Neuronal stem cell (in vitro differentiated cells): ENCODE measurements around the gene SCNN1G.

ENCODE experiments used
- DNase-seq: peaks from one replicate; pipeline ENCODE4 v3.0.0-alpha.2; 2013; ENCODE audit warnings: low spot score
- H2AFZ ChIP-seq: one replicate; pipeline ENCODE4 v1.6.1; 2013; ENCODE audit warnings: mild to moderate bottlenecking, low read length, inconsistent platforms
- H2AK5ac ChIP-seq: 2 replicates; pipeline ENCODE4 v1.6.1; 2013; ENCODE audit warnings: low read depth, mild to moderate bottlenecking, inconsistent platforms, low read length, moderate library complexity, mixed read lengths
- H2BK120ac ChIP-seq: 2 replicates; pipeline ENCODE4 v1.6.1; 2013; ENCODE audit warnings: low read depth, mild to moderate bottlenecking, inconsistent platforms, low read length, moderate library complexity, mixed read lengths
- H2BK12ac ChIP-seq: one replicate; pipeline ENCODE4 v1.6.1; 2013; ENCODE audit warnings: low read length, inconsistent platforms
- H2BK15ac ChIP-seq: 2 replicates; pipeline ENCODE4 v1.6.1; 2013; ENCODE audit warnings: mild to moderate bottlenecking, low read length, inconsistent platforms, mixed read lengths
- H2BK5ac ChIP-seq: one replicate; pipeline ENCODE4 v1.6.1; 2013; ENCODE audit warnings: inconsistent platforms, mild to moderate bottlenecking, low read length, moderate library complexity
- H3K14ac ChIP-seq: one replicate; pipeline ENCODE4 v1.6.1; 2013; ENCODE audit warnings: low read length, inconsistent platforms
- H3K18ac ChIP-seq: 2 replicates; pipeline ENCODE4 v1.6.1; 2013; ENCODE audit warnings: low read length, inconsistent platforms
- H3K23ac ChIP-seq: 2 replicates; pipeline ENCODE4 v1.6.1; 2013; ENCODE audit warnings: low read depth, mild to moderate bottlenecking, mixed read lengths, low read length, inconsistent platforms; ENCODE audit not compliant: poor library complexity
- H3K27ac ChIP-seq: replicated peaks from 3 replicates; pipeline ENCODE4 v1.5.1; 2013; ENCODE audit warnings: low read length, inconsistent platforms
- H3K27me3 ChIP-seq, 3 experiments: 2 replicates each; pipeline ENCODE4 v1.6.1; 2013; ENCODE audit warnings: low read length in 3 of 3, mild to moderate bottlenecking in 2 of 3, inconsistent platforms in 1 of 3, low read depth in 1 of 3, mixed read lengths in 1 of 3, moderate library complexity in 1 of 3; ENCODE audit not compliant: control insufficient read depth in 3 of 3, insufficient read depth in 3 of 3
- H3K36me3 ChIP-seq, 2 donors: replicated peaks in 1 of 2; 2 replicates each; pipeline ENCODE4 v1.6.1; 2013; ENCODE audit warnings: low read length in 2 of 2; ENCODE audit not compliant: control insufficient read depth in 2 of 2, insufficient read depth in 2 of 2
- H3K4ac ChIP-seq: 2 replicates; pipeline ENCODE4 v1.6.1; 2013; ENCODE audit warnings: inconsistent platforms, mild to moderate bottlenecking, low read length, moderate library complexity
- H3K4me1 ChIP-seq, 2 donors: 1 replicate in 1 of 2; 2 replicates in 1 of 2; pipeline ENCODE4 v1.6.1; 2013; ENCODE audit warnings: low read length in 2 of 2, low read depth in 1 of 2; ENCODE audit not compliant: control insufficient read depth in 2 of 2, insufficient read depth in 1 of 2
- H3K4me2 ChIP-seq: one replicate; pipeline ENCODE4 v1.6.1; 2013; ENCODE audit warnings: mild to moderate bottlenecking, low read length, inconsistent platforms; ENCODE audit not compliant: insufficient read depth, poor library complexity, severe bottlenecking
- H3K4me3 ChIP-seq, 2 donors: 2 replicates each; pipeline ENCODE4 v1.5.1; 2013; ENCODE audit warnings: low read length in 2 of 2, mild to moderate bottlenecking in 2 of 2, inconsistent platforms in 1 of 2, moderate library complexity in 1 of 2
- H3K79me1 ChIP-seq: one replicate; pipeline ENCODE4 v1.6.1; 2013; ENCODE audit warnings: low read depth, mild to moderate bottlenecking, inconsistent platforms, low read length, moderate library complexity
- H3K9ac ChIP-seq: one replicate; pipeline ENCODE4 v1.6.1; 2013; ENCODE audit warnings: mild to moderate bottlenecking, low read depth, low read length, inconsistent platforms; ENCODE audit not compliant: poor library complexity
- H3K9me3 ChIP-seq, 2 donors: replicated peaks in 1 of 2; 2 replicates each; pipeline versions ENCODE3 to v1.6.1; 2013; ENCODE audit warnings: low read length in 2 of 2, mild to moderate bottlenecking in 2 of 2, inconsistent platforms in 1 of 2, low read depth in 1 of 2, mixed read lengths in 1 of 2, moderate library complexity in 1 of 2; ENCODE audit not compliant: control insufficient read depth in 2 of 2, insufficient read depth in 1 of 2
- H4K8ac ChIP-seq: one replicate; pipeline ENCODE4 v1.6.1; 2013; ENCODE audit warnings: low read depth, mild to moderate bottlenecking, inconsistent platforms, low read length, moderate library complexity
- H4K91ac ChIP-seq: one replicate; pipeline ENCODE4 v1.6.1; 2013; ENCODE audit warnings: low read length, low read depth, mild to moderate bottlenecking, inconsistent platforms; ENCODE audit not compliant: poor library complexity
- WGBS, 2 donors: extraction: QIAGEN DNeasy Blood & Tissue Kit; methylation state at CpG; one replicate each; pipeline ENCODE4 v1.1.7; 2013; ENCODE audit warnings: missing lambda C conversion rate in 2 of 2, mixed read lengths in 1 of 2; ENCODE audit not compliant: insufficient read length in 2 of 2, insufficient replicate concordance in 1 of 2; ENCODE audit errors: extremely low coverage in 2 of 2; 5-methylcytosine and 5-hydroxymethylcytosine counted together

Gene SCNN1G

GRCh38 chr16:23194497-23195221 is 12.1 kb downstream of the SCNN1G start:
- DNase-seq, result no peak
- no CpG with 5 or more reads among the region's 9 CpGs for WGBS, 2 donors

GRCh38 chr16:23195366-23195978 is 12.9 kb downstream of the SCNN1G start:
- no peak overlapping the region for H2BK5ac ChIP-seq
- no CpG with 5 or more reads among the region's 3 CpGs for WGBS, 2 donors
- no peak overlapping the region for H3K18ac ChIP-seq
- H3K36me3 ChIP-seq, result no peaks in the 10 kb centered on the region
- H3K4me3 ChIP-seq, result no peak overlapping the region
- no peak overlapping the region for H2AK5ac ChIP-seq
- DNase-seq, result no peak
- H2BK15ac ChIP-seq, result no peak overlapping the region
- H3K14ac ChIP-seq, result no peak overlapping the region
- no peak overlapping the region for H2BK12ac ChIP-seq
- no peak overlapping the region for H3K4me2 ChIP-seq
- H3K27me3 ChIP-seq, result peaks cover 0 to 12% (median 0%) of the 10 kb centered on the region in 3 experiments
- H3K23ac ChIP-seq, result no peak overlapping the region
- H2AFZ ChIP-seq, result no peak overlapping the region
- H4K8ac ChIP-seq, result no peak overlapping the region
- no peak overlapping the region for H3K27ac ChIP-seq
- no peaks in the 10 kb centered on the region for H3K79me1 ChIP-seq
- H3K9ac ChIP-seq, result no peak overlapping the region
- H2BK120ac ChIP-seq, result no peak overlapping the region
- H3K4ac ChIP-seq, result no peak overlapping the region
- H3K4me1 ChIP-seq, result no peaks in the 10 kb centered on the region
- H4K91ac ChIP-seq, result no peak overlapping the region
- H3K9me3 ChIP-seq, result no peaks in the 10 kb centered on the region

More at GRCh38 chr16:23194497-23195221, 12.1 kb downstream of the SCNN1G start:
- H3K79me1 ChIP-seq, result no peaks in the 10 kb centered on the region
- H3K27me3 ChIP-seq, result peaks cover 0 to 12% (median 0%) of the 10 kb centered on the region in 3 experiments
- no peak overlapping the region for H3K4me2 ChIP-seq
- no peak overlapping the region for H2BK12ac ChIP-seq
- H4K8ac ChIP-seq, result no peak overlapping the region
- no peak overlapping the region for H2AK5ac ChIP-seq
- H3K4me3 ChIP-seq, result no peak overlapping the region
- no peak overlapping the region for H3K23ac ChIP-seq
- H2AFZ ChIP-seq, result no peak overlapping the region
- H3K27ac ChIP-seq, result no peak overlapping the region
- H3K9ac ChIP-seq, result no peak overlapping the region
- H3K4me1 ChIP-seq, result no peaks in the 10 kb centered on the region
- H3K14ac ChIP-seq, result no peak overlapping the region
- no peak overlapping the region for H2BK120ac ChIP-seq
- no peak overlapping the region for H4K91ac ChIP-seq
- no peak overlapping the region for H3K4ac ChIP-seq
- H3K36me3 ChIP-seq, result no peaks in the 10 kb centered on the region
- no peak overlapping the region for H2BK15ac ChIP-seq
- no peak overlapping the region for H2BK5ac ChIP-seq
- H3K18ac ChIP-seq, result no peak overlapping the region
- no peaks in the 10 kb centered on the region for H3K9me3 ChIP-seq

GRCh38 chr16:23196539-23196938 is 14.0 kb downstream of the SCNN1G start:
- Histone ChIP-seq H2AK5ac (no peak overlapping the region), H3K27me3 (peaks cover 0 to 17% (median 0%) of the 10 kb centered on the region in 3 experiments), H3K4me2 (no peak overlapping the region), H2AFZ (no peak overlapping the region), H3K36me3 (no peaks in the 10 kb centered on the region), H3K9ac (no peak overlapping the region), H2BK12ac (no peak overlapping the region), H2BK120ac (no peak overlapping the region), H2BK15ac (no peak overlapping the region), H3K23ac (no peak overlapping the region), H2BK5ac (no peak overlapping the region), H3K27ac (no peak overlapping the region), H3K4me3 (no peak overlapping the region), H4K91ac (no peak overlapping the region), H3K4ac (no peak overlapping the region), H3K4me1 (peaks cover 2 to 4% of the 10 kb centered on the region in 2 donors), H3K9me3 (no peaks in the 10 kb centered on the region), H3K79me1 (no peaks in the 10 kb centered on the region), H4K8ac (no peak overlapping the region), H3K14ac (no peak overlapping the region), H3K18ac (no peak overlapping the region)
- no CpG with 5 or more reads among the region's 5 CpGs for WGBS, 2 donors
- DNase-seq, result no peak

GRCh38 chr16:23202166-23202565 is 19.6 kb downstream of the SCNN1G start:
- Histone ChIP-seq H3K18ac (no peak overlapping the region), H3K4me1 (peaks cover 4 to 6% of the 10 kb centered on the region in 2 donors), H3K9ac (no peak overlapping the region), H3K4me3 (no peak overlapping the region), H2BK15ac (no peak overlapping the region), H3K27ac (no peak overlapping the region), H4K8ac (no peak overlapping the region), H3K79me1 (no peaks in the 10 kb centered on the region), H3K14ac (no peak overlapping the region), H2AFZ (no peak overlapping the region), H4K91ac (no peak overlapping the region), H2BK12ac (no peak overlapping the region), H3K27me3 (peaks cover 0 to 17% (median 0%) of the 10 kb centered on the region in 3 experiments), H3K36me3 (no peaks in the 10 kb centered on the region), H3K4ac (no peak overlapping the region), H2BK5ac (no peak overlapping the region), H2BK120ac (no peak overlapping the region), H3K23ac (no peak overlapping the region), H3K9me3 (no peaks in the 10 kb centered on the region), H3K4me2 (no peak overlapping the region), H2AK5ac (no peak overlapping the region)
- no CpG with 5 or more reads among the region's 1 CpG for WGBS, 2 donors
- no peak for DNase-seq
